GM23338 (cell line): ENCODE results near the gene TMEM218. TPM values are rescaled to one million over a fixed set of nuclear protein-coding genes. Genes with fewer than 3 reads are reported as not detected.

Experiments used
- ATAC-seq: fragments of 200-7000 bp; cut with Tn5 transposase; 3 replicates; pipeline ENCODE4 v1.9.1; 2020
- DNase-seq: peaks from one replicate; pipeline ENCODE4 v3.0.0-alpha.2; 2015; ENCODE audit warnings: low spot score
- H2AFZ ChIP-seq: fragments of 200-600 bp; sonication (generic); 2 replicates; pipeline ENCODE4 v1.8.0; 2016; ENCODE audit warnings: antibody characterized with exemption, mild to moderate bottlenecking, moderate library complexity
- H3F3A ChIP-seq: fragments of 200-600 bp; sonication (generic); replicated peaks from 2 replicates; pipeline ENCODE4 v1.8.0; 2017; ENCODE audit warnings: antibody characterized with exemption, mixed run types, low read depth
- H3K27ac ChIP-seq: fragments of 200-600 bp; sonication (generic); 2 replicates; pipeline ENCODE4 v1.6.1; 2016; ENCODE audit warnings: low read depth
- H3K27me3 ChIP-seq: fragments of 200-600 bp; sonication (generic); 2 replicates; pipeline ENCODE4 v1.8.0; 2016; ENCODE audit warnings: mild to moderate bottlenecking, mixed run types, moderate library complexity; ENCODE audit not compliant: insufficient read depth
- H3K36me3 ChIP-seq: fragments of 200-600 bp; sonication (generic); 2 replicates; pipeline ENCODE4 v1.8.0; 2016; ENCODE audit warnings: mild to moderate bottlenecking; ENCODE audit not compliant: insufficient read depth
- H3K4me1 ChIP-seq: fragments of 200-600 bp; sonication (generic); 2 replicates; pipeline ENCODE4 v1.8.0; 2016; ENCODE audit warnings: mild to moderate bottlenecking, moderate library complexity; ENCODE audit not compliant: insufficient read depth
- H3K4me2 ChIP-seq: fragments of 200-600 bp; sonication (generic); 2 replicates; pipeline ENCODE4 v1.7.1; 2017; ENCODE audit warnings: mixed run types
- H3K4me3 ChIP-seq: fragments of 200-600 bp; sonication (generic); 2 replicates; pipeline ENCODE4 v1.6.1; 2016; ENCODE audit warnings: mixed run types
- H3K79me2 ChIP-seq: fragments of 200-600 bp; sonication (generic); replicated peaks from 2 replicates; pipeline ENCODE4 v1.8.0; 2017; ENCODE audit warnings: mild to moderate bottlenecking; ENCODE audit not compliant: insufficient read depth
- H3K9me2 ChIP-seq: fragments of 200-600 bp; sonication (generic); 2 replicates; pipeline ENCODE4 v1.8.0; 2017; ENCODE audit not compliant: insufficient read depth
- H4K20me1 ChIP-seq: fragments of 200-600 bp; sonication (generic); replicated peaks from 2 replicates; pipeline ENCODE4 v1.8.0; 2017; ENCODE audit warnings: mild to moderate bottlenecking; ENCODE audit not compliant: insufficient read depth
- H3K27ac Mint-ChIP-seq: 2 replicates; pipeline ENCODE4 v1.8.0; 2020; ENCODE audit warnings: inconsistent platforms, mild to moderate bottlenecking, moderate library complexity, mixed read lengths
- H3K27me3 Mint-ChIP-seq: 3 replicates; pipeline ENCODE4 v1.8.0; 2022; ENCODE audit warnings: low read depth, mild to moderate bottlenecking, moderate library complexity, mixed read lengths, inconsistent platforms; ENCODE audit not compliant: insufficient read depth, poor library complexity
- H3K36me3 Mint-ChIP-seq: 3 replicates; pipeline ENCODE4 v1.8.0; 2021; ENCODE audit warnings: low read depth, mild to moderate bottlenecking, inconsistent platforms, moderate library complexity, mixed read lengths
- H3K4me1 Mint-ChIP-seq: 3 replicates; pipeline ENCODE4 v1.8.0; 2020; ENCODE audit warnings: mild to moderate bottlenecking, inconsistent platforms, mixed read lengths
- H3K4me3 Mint-ChIP-seq: 3 replicates; pipeline ENCODE4 v1.8.0; 2021; ENCODE audit warnings: moderate library complexity, mild to moderate bottlenecking, inconsistent platforms, mixed read lengths
- H3K9me3 Mint-ChIP-seq: 3 replicates; pipeline ENCODE4 v1.8.0; 2020; ENCODE audit warnings: moderate library complexity, mild to moderate bottlenecking, inconsistent platforms, mixed read lengths
- CREB1 ChIP-seq: fragments of 250-450 bp; sonication (Bioruptor Pico); IDR thresholded peaks from 2 replicates; pipeline ENCODE4 v1.5.0; 2020; ENCODE audit warnings: low read depth, mild to moderate bottlenecking, moderate library complexity
- EZH2 ChIP-seq: fragments of 200-600 bp; sonication (generic); IDR thresholded peaks from one replicate; pipeline ENCODE4 v1.8.0; 2017; ENCODE audit warnings: antibody characterized with exemption, mild to moderate bottlenecking, low read depth; ENCODE audit not compliant: unreplicated experiment
- EZH2phosphoT487 ChIP-seq: fragments of 200-600 bp; sonication (generic); IDR thresholded peaks from one replicate; pipeline ENCODE4 v1.8.1; 2018; ENCODE audit warnings: antibody characterized with exemption; ENCODE audit not compliant: unreplicated experiment
- NANOG ChIP-seq: IDR thresholded peaks from 2 replicates; pipeline ENCODE4 v1.6.1; 2016; ENCODE audit warnings: antibody characterized with exemption, borderline replicate concordance
- POLR2AphosphoS5 ChIP-seq: IDR thresholded peaks from 2 replicates; pipeline ENCODE4 v1.6.1; 2016; ENCODE audit warnings: antibody characterized with exemption, low read depth
- STAT1 ChIP-seq: IDR thresholded peaks from one replicate; pipeline ENCODE4 v1.6.1; 2016; ENCODE audit warnings: antibody characterized with exemption; ENCODE audit not compliant: unreplicated experiment
- ZNF114 ChIP-seq: fragments of 250-450 bp; sonication (Bioruptor Pico); IDR thresholded peaks from 2 replicates; pipeline ENCODE4 v1.5.0; 2020; ENCODE audit warnings: mild to moderate bottlenecking, moderate library complexity
- ZNF331 ChIP-seq: fragments of 250-450 bp; sonication (Bioruptor Pico); IDR thresholded peaks from 2 replicates; pipeline ENCODE4 v1.5.0; 2020; ENCODE audit warnings: low read depth, mild to moderate bottlenecking, moderate library complexity
- polyA plus RNA-seq: library from polyadenylated mRNA; unstranded; fragments of >200 nt; fragmentation: Nextera tagmentation; extraction: Ambion mirVana; gene quantifications from 2 replicates; pipeline ENCODE4 v1.2.1, GENCODE V29; 2016
- total RNA-seq: library from RNA; depleted of rRNA; stranded (reverse); fragments of >200 nt; shearing (Covaris generic); gene quantifications from 2 replicates; pipeline ENCODE4 v1.2.3, GENCODE V29; 2014
- TF ChIP-seq, protein P1 (sequence below): IDR thresholded peaks from 2 replicates; pipeline ENCODE4 v1.6.1; 2016; ENCODE audit warnings: antibody characterized with exemption
- TF ChIP-seq, protein P2 (sequence below): IDR thresholded peaks from one replicate; pipeline ENCODE4 v1.6.1; 2018; ENCODE audit warnings: antibody characterized with exemption; ENCODE audit not compliant: unreplicated experiment
- TF ChIP-seq, protein P3 (sequence below), 2 experiments: fragments of 200-600 bp in 1 of 2; sonication (generic) in 1 of 2; conservative IDR thresholded peaks; 2 replicates each; pipeline versions ENCODE4 v1.5.1 to v1.6.1; 2016 to 2017; ENCODE audit warnings: antibody characterized with exemption in 2 of 2, low read depth in 2 of 2, mild to moderate bottlenecking in 2 of 2, moderate library complexity in 1 of 2

The TMEM218 gene
- total and polyA plus RNA-seq, 2 experiments from 2014 or later, result 23.7 to 24.2 TPM

DNA sequence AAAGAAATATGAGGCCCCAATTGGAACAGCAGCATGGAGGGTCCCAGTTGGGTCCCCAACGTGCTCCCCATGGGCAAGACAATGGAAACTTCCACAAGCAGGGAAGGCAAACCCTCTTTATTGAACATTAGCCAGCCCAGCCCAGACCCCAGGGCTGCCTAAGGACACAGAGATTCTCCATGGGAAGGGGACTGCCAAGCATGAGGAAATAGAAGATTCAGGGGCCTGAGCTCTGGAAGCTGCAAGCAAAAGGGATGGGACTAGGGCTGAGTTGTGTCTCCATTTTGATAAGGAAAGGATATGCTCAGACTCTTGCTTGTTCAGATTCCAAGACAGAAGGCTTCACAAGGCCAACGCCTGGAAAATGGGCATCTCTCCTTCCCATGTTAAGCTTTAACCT, 23.3 kb downstream of the TMEM218 start:
- H3K36me3 Mint-ChIP-seq, result no peaks in the 10 kb centered on the region; the same call in 1 of the 3 replicates
- H3K4me3 Mint-ChIP-seq, result no peak overlapping the region
- no peaks in the 10 kb centered on the region for H3K36me3 ChIP-seq
- no peaks in the 10 kb centered on the region for H3K27me3 ChIP-seq
- no peaks in the 10 kb centered on the region for H4K20me1 ChIP-seq
- H3F3A ChIP-seq, result no peaks in the 10 kb centered on the region
- H3K4me1 Mint-ChIP-seq, result peaks cover 21% of the 10 kb centered on the region
- H3K79me2 ChIP-seq, result no peaks in the 10 kb centered on the region
- no peaks in the 10 kb centered on the region for H3K9me3 Mint-ChIP-seq
- no peak overlapping the region for H3K4me3 ChIP-seq
- no peak overlapping the region for H3K27ac Mint-ChIP-seq
- peaks cover 7% of the 10 kb centered on the region for H3K27me3 Mint-ChIP-seq
- H3K27ac ChIP-seq, result no peak overlapping the region
- H3K9me2 ChIP-seq, result no peaks in the 10 kb centered on the region
- H3K4me1 ChIP-seq, result peaks cover 15% of the 10 kb centered on the region
- TF ChIP-seq CREB1 (no peak), EZH2phosphoT487 (no peak), ZNF331 (CRISPR knock-in tag) (no peak), POLR2AphosphoS5 (no peak), STAT1 (no peak), NANOG (no peak)
- TF ChIP-seq, protein P1, sequence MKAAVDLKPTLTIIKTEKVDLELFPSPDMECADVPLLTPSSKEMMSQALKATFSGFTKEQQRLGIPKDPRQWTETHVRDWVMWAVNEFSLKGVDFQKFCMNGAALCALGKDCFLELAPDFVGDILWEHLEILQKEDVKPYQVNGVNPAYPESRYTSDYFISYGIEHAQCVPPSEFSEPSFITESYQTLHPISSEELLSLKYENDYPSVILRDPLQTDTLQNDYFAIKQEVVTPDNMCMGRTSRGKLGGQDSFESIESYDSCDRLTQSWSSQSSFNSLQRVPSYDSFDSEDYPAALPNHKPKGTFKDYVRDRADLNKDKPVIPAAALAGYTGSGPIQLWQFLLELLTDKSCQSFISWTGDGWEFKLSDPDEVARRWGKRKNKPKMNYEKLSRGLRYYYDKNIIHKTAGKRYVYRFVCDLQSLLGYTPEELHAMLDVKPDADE, result no peak
- no peak overlapping the region for H3K4me2 ChIP-seq
- DNase-seq (no peak), ATAC-seq (no peak)
- H2AFZ ChIP-seq, result no peak overlapping the region

DNA sequence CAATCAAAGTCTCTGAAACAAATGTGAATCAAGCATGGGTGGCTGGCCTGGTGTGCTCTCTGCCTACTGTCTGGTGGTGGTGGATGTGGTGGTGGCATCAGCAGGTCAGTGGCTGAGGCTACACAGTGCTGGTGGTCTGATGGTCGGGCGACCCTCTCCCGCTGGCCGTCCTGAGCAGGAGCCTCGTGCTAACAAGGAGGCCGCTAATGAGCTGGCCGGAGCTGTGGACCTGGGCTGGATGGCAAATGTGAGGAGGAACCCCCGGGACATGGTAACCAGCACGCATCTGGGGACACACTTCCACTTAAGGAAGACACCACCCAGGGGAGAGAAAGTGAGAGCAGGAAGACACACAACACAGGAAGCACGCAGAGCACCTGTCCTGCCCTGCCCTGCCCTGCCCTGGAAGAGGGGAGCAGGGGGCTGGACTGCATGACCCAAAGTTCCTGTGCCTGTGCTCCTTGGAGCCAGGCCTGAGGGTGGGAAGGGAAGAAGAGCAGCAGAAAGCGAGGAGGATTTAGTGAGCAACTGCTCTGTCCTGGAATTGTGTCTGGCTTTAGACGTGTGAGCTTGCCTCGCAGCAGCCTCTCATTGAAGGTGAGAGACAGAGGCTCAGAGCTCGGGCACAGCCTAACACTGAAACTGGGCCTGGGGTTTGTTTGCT, 24.7 kb downstream of the TMEM218 start:
- H3K4me1 Mint-ChIP-seq, result peaks cover 8% of the 10 kb centered on the region
- TF ChIP-seq, protein P1, result no peak
- no peak for TF ChIP-seq ZNF114 (CRISPR knock-in tag)
- no peak for TF ChIP-seq EZH2phosphoT487
- TF ChIP-seq, protein P2, sequence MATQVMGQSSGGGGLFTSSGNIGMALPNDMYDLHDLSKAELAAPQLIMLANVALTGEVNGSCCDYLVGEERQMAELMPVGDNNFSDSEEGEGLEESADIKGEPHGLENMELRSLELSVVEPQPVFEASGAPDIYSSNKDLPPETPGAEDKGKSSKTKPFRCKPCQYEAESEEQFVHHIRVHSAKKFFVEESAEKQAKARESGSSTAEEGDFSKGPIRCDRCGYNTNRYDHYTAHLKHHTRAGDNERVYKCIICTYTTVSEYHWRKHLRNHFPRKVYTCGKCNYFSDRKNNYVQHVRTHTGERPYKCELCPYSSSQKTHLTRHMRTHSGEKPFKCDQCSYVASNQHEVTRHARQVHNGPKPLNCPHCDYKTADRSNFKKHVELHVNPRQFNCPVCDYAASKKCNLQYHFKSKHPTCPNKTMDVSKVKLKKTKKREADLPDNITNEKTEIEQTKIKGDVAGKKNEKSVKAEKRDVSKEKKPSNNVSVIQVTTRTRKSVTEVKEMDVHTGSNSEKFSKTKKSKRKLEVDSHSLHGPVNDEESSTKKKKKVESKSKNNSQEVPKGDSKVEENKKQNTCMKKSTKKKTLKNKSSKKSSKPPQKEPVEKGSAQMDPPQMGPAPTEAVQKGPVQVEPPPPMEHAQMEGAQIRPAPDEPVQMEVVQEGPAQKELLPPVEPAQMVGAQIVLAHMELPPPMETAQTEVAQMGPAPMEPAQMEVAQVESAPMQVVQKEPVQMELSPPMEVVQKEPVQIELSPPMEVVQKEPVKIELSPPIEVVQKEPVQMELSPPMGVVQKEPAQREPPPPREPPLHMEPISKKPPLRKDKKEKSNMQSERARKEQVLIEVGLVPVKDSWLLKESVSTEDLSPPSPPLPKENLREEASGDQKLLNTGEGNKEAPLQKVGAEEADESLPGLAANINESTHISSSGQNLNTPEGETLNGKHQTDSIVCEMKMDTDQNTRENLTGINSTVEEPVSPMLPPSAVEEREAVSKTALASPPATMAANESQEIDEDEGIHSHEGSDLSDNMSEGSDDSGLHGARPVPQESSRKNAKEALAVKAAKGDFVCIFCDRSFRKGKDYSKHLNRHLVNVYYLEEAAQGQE, result no peak
- TF ChIP-seq ZNF331 (CRISPR knock-in tag), result no peak
- no peak for TF ChIP-seq CREB1
- no peak for TF ChIP-seq NANOG
- TF ChIP-seq, protein P3, sequence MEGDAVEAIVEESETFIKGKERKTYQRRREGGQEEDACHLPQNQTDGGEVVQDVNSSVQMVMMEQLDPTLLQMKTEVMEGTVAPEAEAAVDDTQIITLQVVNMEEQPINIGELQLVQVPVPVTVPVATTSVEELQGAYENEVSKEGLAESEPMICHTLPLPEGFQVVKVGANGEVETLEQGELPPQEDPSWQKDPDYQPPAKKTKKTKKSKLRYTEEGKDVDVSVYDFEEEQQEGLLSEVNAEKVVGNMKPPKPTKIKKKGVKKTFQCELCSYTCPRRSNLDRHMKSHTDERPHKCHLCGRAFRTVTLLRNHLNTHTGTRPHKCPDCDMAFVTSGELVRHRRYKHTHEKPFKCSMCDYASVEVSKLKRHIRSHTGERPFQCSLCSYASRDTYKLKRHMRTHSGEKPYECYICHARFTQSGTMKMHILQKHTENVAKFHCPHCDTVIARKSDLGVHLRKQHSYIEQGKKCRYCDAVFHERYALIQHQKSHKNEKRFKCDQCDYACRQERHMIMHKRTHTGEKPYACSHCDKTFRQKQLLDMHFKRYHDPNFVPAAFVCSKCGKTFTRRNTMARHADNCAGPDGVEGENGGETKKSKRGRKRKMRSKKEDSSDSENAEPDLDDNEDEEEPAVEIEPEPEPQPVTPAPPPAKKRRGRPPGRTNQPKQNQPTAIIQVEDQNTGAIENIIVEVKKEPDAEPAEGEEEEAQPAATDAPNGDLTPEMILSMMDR (conservative IDR thresholded peaks at IDR 0.05; ENCODE audit: low read depth in 2 of 2), result no peak
- no peak for TF ChIP-seq EZH2

More for the DNA sequence above, 24.7 kb downstream of the TMEM218 start:
- peaks cover 4% of the 10 kb centered on the region; the same call in 1 of the 2 replicates for H3K4me1 ChIP-seq
- no peaks in the 10 kb centered on the region for H3K36me3 ChIP-seq
- ATAC-seq (no peak), DNase-seq (no peak)
- H3K36me3 Mint-ChIP-seq, result no peaks in the 10 kb centered on the region; the same call in 2 of the 3 replicates
- H3K9me3 Mint-ChIP-seq, result no peaks in the 10 kb centered on the region
- H3K9me2 ChIP-seq, result no peaks in the 10 kb centered on the region
- H3K27me3 ChIP-seq, result no peaks in the 10 kb centered on the region
- no peaks in the 10 kb centered on the region for H3K79me2 ChIP-seq
- no peak overlapping the region for H2AFZ ChIP-seq
- no peak overlapping the region for H3K27ac ChIP-seq
- no peak overlapping the region for H3K27ac Mint-ChIP-seq
- H4K20me1 ChIP-seq, result no peaks in the 10 kb centered on the region
- no peak overlapping the region for H3K4me2 ChIP-seq
- peaks cover 7% of the 10 kb centered on the region for H3K27me3 Mint-ChIP-seq
- H3K4me3 Mint-ChIP-seq, result no peak overlapping the region; the same call in 2 of the 3 replicates
- no peaks in the 10 kb centered on the region for H3F3A ChIP-seq
- H3K4me3 ChIP-seq, result no peak overlapping the region
